ENCODE results near the gene KLHL29.

KLHL29 gene

GRCh38 chr2:23689891-23690290 is 304.9 kb downstream of the KLHL29 start:
- H3K36me3 ChIP-seq, result no peaks in the 10 kb centered on the region
- H3K27me3 ChIP-seq, result no peaks in the 10 kb centered on the region
- no peak for TF ChIP-seq CTCF (IDR thresholded peaks at IDR 0.05; ENCODE audit: low read depth, low read length)
- H3K4me3 ChIP-seq (ENCODE audit: low read depth, low read length), result no peak overlapping the region
- H3K4me1 ChIP-seq, result peaks cover under 1% of the 10 kb centered on the region; the same call in 1 of the 2 replicates
- no peak for DNase-seq
- H3K9me3 ChIP-seq, result no peaks in the 10 kb centered on the region

- no peaks in the 10 kb centered on the region for H3K36me3 ChIP-seq
- H3K27me3 ChIP-seq, result no peaks in the 10 kb centered on the region
- no peak for DNase-seq
- H3K9me3 ChIP-seq, result no peaks in the 10 kb centered on the region
- H3K4me1 ChIP-seq, result no peaks in the 10 kb centered on the region
- TF ChIP-seq CTCF (IDR thresholded peaks at IDR 0.05; ENCODE audit: low read depth, low read length), result no peak
- no peak overlapping the region for H3K4me3 ChIP-seq (ENCODE audit: low read depth, low read length)
Observed at GRCh38 chr2:23690421-23691105, 305.6 kb downstream of the KLHL29 start.

- Histone ChIP-seq H3K4me1 (no peaks in the 10 kb centered on the region), H3K27me3 (no peaks in the 10 kb centered on the region), H3K4me3 (ENCODE audit: low read depth, low read length) (no peak overlapping the region), H3K9me3 (no peaks in the 10 kb centered on the region), H3K36me3 (peaks cover 5% of the 10 kb centered on the region; the same call in 1 of the 2 replicates)
- no peak for DNase-seq
- TF ChIP-seq CTCF (IDR thresholded peaks at IDR 0.05; ENCODE audit: low read depth, low read length), result no peak
Observed at GRCh38 chr2:23691106-23691470, 306.1 kb downstream of the KLHL29 start.

- Histone ChIP-seq H3K9me3 (no peaks in the 10 kb centered on the region), H3K36me3 (peaks cover 8% of the 10 kb centered on the region; the same call in 1 of the 2 replicates), H3K4me3 (ENCODE audit: low read depth, low read length) (no peak overlapping the region), H3K4me1 (no peaks in the 10 kb centered on the region), H3K27me3 (no peaks in the 10 kb centered on the region)
- no peak for TF ChIP-seq CTCF (IDR thresholded peaks at IDR 0.05; ENCODE audit: low read depth, low read length)
- DNase-seq, result no peak
Observed at GRCh38 chr2:23691565-23691964, 306.6 kb downstream of the KLHL29 start.

GRCh38 chr2:23692263-23692662 is 307.3 kb downstream of the KLHL29 start:
- Histone ChIP-seq H3K27me3 (no peaks in the 10 kb centered on the region), H3K4me1 (no peaks in the 10 kb centered on the region; the same call in 1 of the 2 replicates), H3K4me3 (ENCODE audit: low read depth, low read length) (no peak overlapping the region), H3K36me3 (peaks cover 8% of the 10 kb centered on the region; the same call in 1 of the 2 replicates), H3K9me3 (no peaks in the 10 kb centered on the region)
- DNase-seq, result no peak
- no peak for TF ChIP-seq CTCF (IDR thresholded peaks at IDR 0.05; ENCODE audit: low read depth, low read length)

GRCh38 chr2:23692851-23693605 is 308.0 kb downstream of the KLHL29 start:
- no peaks in the 10 kb centered on the region for H3K27me3 ChIP-seq
- no peak for TF ChIP-seq CTCF (IDR thresholded peaks at IDR 0.05; ENCODE audit: low read depth, low read length)
- H3K4me3 ChIP-seq (ENCODE audit: low read depth, low read length), result no peak overlapping the region
- no peak for DNase-seq
- H3K9me3 ChIP-seq, result no peaks in the 10 kb centered on the region
- peaks cover 8% of the 10 kb centered on the region; the same call in 1 of the 2 replicates for H3K36me3 ChIP-seq
- peaks cover 6% of the 10 kb centered on the region for H3K4me1 ChIP-seq
